Endodermal cell (in vitro differentiated cells): ENCODE results near the gene CHD2. TPM values are rescaled to one million over a fixed set of nuclear protein-coding genes. Genes with fewer than 3 reads are reported as not detected.
"Not testable (repeated sequence)": the region's sequence is repeated elsewhere in the genome, so short reads cannot be mapped to it uniquely, and the experiment has no call there.

ENCODE experiments used
- DNase-seq: peaks from one replicate; pipeline ENCODE4 v3.0.0-alpha.2; 2017
- H3K27ac ChIP-seq: 2 replicates; pipeline ENCODE4 v1.5.1; 2013; ENCODE audit warnings: mild to moderate bottlenecking, low read depth, low read length, moderate library complexity
- H3K27me3 ChIP-seq: 2 replicates; pipeline ENCODE4 v1.6.1; 2013; ENCODE audit warnings: mild to moderate bottlenecking, low read length, moderate library complexity; ENCODE audit not compliant: insufficient read depth, control insufficient read depth, poor library complexity, severe bottlenecking
- H3K36me3 ChIP-seq: 2 replicates; pipeline ENCODE4 v1.7.0; 2013; ENCODE audit warnings: mild to moderate bottlenecking, low read length, moderate library complexity; ENCODE audit not compliant: control insufficient read depth, insufficient read depth
- H3K4me1 ChIP-seq: one replicate; pipeline ENCODE4 v1.7.0; 2013; ENCODE audit warnings: low read length; ENCODE audit not compliant: control insufficient read depth, insufficient read depth
- H3K4me3 ChIP-seq: 2 replicates; pipeline ENCODE4 v1.5.1; 2013; ENCODE audit warnings: mild to moderate bottlenecking, low read length, moderate library complexity
- H3K9ac ChIP-seq: 2 replicates; pipeline ENCODE4 v1.6.1; 2013; ENCODE audit warnings: mild to moderate bottlenecking, low read length, moderate library complexity; ENCODE audit not compliant: poor library complexity, severe bottlenecking; ENCODE audit errors: extremely low read depth
- H3K9me3 ChIP-seq: 2 replicates; pipeline ENCODE4 v1.6.1; 2013; ENCODE audit warnings: mild to moderate bottlenecking, low read length, moderate library complexity; ENCODE audit not compliant: control insufficient read depth
- H3K27ac Mint-ChIP-seq: 2 replicates; pipeline ENCODE4 v1.8.0; 2020; ENCODE audit warnings: mixed read lengths
- H3K27me3 Mint-ChIP-seq: 2 replicates; pipeline ENCODE4 v1.8.0; 2021; ENCODE audit warnings: mild to moderate bottlenecking, mixed read lengths; ENCODE audit not compliant: insufficient read depth
- H3K36me3 Mint-ChIP-seq: 2 replicates; pipeline ENCODE4 v1.8.0; 2020; ENCODE audit warnings: low read depth, mixed read lengths
- H3K4me1 Mint-ChIP-seq: 2 replicates; pipeline ENCODE4 v1.8.0; 2020; ENCODE audit warnings: mixed read lengths
- H3K4me3 Mint-ChIP-seq: 2 replicates; pipeline ENCODE4 v1.8.0; 2020; ENCODE audit warnings: mild to moderate bottlenecking, moderate library complexity, mixed read lengths
- H3K9me3 Mint-ChIP-seq: 2 replicates; pipeline ENCODE4 v1.8.0; 2020; ENCODE audit warnings: mild to moderate bottlenecking, mixed read lengths
- WGBS, 2 experiments: methylation state at CpG; one replicate each; pipeline versions ENCODE4 v1.1.5 to v1.1.7; 2013; ENCODE audit warnings: missing lambda C conversion rate in 2 of 2, mixed read lengths in 1 of 2; ENCODE audit not compliant: insufficient coverage in 1 of 2, insufficient read length in 1 of 2; 5-methylcytosine and 5-hydroxymethylcytosine counted together
- total RNA-seq, 2 donors: library from RNA; stranded (reverse); fragmentation: NEBNext Ultra II Directional in 1 of 2; extraction: Animal tissue kit (Norgen Biotek cat#: 25700) in 1 of 2; gene quantifications; 2 replicates in 1 of 2; 3 replicates in 1 of 2; pipeline ENCODE4 v1.2.1, GENCODE V29; 2021
- TF ChIP-seq, protein P1 (sequence below): fragments of 200-600 bp; sonication (generic); conservative IDR thresholded peaks from 2 replicates; pipeline ENCODE4 v1.5.0; 2021; ENCODE audit warnings: antibody characterized with exemption, mild to moderate bottlenecking

The CHD2 gene
- total RNA-seq, 2 donors from 2014 or later = 116 to 127 TPM

DNA sequence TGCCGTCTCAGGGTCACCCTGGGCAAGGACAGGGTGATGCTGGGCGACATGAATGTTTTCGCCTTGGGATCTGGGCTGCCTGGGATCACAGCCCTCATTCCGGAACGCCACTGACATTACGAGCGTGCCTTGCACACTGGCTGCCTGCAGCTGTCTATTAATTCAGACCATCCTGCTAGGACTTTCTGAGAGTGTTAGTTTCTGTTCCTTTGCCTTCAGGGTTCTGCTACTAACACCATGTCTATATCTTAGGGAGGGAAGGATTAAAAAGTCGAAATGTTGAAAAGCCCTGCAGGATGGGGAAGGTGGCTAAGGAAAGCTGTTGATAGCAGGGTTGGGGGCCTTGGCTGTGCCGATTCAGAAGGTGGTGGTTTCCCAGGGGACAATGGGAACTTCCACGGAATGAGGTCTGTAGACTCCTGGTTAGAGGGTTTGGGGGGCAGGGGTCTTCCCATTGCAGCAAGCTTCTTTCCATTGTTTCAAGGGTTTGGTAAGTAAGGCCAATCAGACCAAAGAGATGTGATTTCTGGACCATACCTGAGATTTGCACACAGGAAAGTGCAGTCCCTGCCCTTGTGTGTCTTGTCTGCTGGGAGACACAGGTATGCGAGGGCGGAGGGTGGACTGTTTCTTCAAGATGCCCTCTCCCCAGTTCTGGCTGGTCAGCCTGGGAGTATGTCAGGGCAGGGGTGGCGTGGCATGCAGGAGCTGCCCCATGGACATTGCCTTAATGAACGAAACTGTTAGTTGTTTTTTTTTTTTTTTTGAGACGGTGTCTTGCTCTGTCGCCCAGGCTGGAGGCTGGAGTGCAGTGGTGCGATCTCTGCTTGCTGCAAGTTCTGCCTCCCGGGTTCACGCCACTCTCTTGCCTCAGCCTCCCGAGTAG lies 137.9 kb downstream of the CHD2 start:
- Mint-ChIP-seq H3K36me3 (peaks cover 16% of the 10 kb centered on the region), H3K27me3 (no peaks in the 10 kb centered on the region), H3K4me1 (peaks cover 3% of the 10 kb centered on the region), H3K9me3 (peaks cover 6% of the 10 kb centered on the region), H3K4me3 (no peak overlapping the region), H3K27ac (no peak overlapping the region)
- 90 to 92% methylated on average over 11 to 18 of the region's 20 CpGs for WGBS, 2 experiments
- Histone ChIP-seq H3K9me3 (no peaks in the 10 kb centered on the region), H3K36me3 (peaks cover 3% of the 10 kb centered on the region), H3K4me1 (no peaks in the 10 kb centered on the region), H3K4me3 (no peak overlapping the region), H3K9ac (no peak overlapping the region), H3K27ac (peak overlapping the region; percentile 88), H3K27me3 (no peaks in the 10 kb centered on the region)
- DNase-seq = no peak
- TF ChIP-seq, protein P1, sequence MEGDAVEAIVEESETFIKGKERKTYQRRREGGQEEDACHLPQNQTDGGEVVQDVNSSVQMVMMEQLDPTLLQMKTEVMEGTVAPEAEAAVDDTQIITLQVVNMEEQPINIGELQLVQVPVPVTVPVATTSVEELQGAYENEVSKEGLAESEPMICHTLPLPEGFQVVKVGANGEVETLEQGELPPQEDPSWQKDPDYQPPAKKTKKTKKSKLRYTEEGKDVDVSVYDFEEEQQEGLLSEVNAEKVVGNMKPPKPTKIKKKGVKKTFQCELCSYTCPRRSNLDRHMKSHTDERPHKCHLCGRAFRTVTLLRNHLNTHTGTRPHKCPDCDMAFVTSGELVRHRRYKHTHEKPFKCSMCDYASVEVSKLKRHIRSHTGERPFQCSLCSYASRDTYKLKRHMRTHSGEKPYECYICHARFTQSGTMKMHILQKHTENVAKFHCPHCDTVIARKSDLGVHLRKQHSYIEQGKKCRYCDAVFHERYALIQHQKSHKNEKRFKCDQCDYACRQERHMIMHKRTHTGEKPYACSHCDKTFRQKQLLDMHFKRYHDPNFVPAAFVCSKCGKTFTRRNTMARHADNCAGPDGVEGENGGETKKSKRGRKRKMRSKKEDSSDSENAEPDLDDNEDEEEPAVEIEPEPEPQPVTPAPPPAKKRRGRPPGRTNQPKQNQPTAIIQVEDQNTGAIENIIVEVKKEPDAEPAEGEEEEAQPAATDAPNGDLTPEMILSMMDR = no peak

DNA sequence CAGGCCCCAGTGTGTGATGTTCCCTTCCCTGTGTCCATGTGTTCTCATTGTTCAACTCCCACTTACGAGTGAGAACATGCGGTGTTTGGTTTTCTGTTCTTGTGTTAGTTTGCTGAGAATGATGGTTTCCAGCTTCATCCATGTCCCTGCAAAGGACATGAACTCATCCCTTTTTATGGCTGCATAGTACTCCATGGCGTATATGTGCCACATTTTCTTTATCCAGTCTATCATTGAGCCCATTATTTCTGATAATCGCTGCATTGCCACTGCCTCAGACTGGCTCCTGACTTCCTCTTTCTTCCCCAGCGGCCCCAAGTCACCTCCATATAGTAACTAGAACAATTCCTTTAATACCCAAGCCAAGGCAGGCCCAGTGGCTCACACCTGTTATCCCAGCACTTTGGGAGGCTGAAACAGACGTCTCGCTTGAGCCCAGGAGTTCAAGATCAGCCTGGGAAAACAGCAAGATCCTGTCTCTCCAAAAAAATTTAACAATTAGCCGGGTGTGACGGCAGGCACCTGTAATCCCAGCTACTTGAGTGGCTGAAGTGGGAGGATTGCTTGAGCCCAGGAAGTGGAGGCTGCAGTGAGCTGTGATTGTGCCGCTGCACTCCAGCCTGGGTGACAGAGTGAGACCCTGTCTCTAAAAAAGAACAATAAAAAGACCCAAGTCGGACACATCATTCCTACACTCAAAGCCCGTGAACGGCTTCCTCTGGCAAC lies 139.6 kb downstream of the CHD2 start:
- 94 to 96% methylated on average over 11 of the region's 13 CpGs for WGBS, 2 experiments
- H3K27me3 ChIP-seq, H3K4me1 ChIP-seq, H3K27ac Mint-ChIP-seq, H3K4me1 Mint-ChIP-seq, H3K36me3 ChIP-seq, H3K4me3 Mint-ChIP-seq, H3K4me3 ChIP-seq, H3K27me3 Mint-ChIP-seq, H3K9ac ChIP-seq, DNase-seq, H3K9me3 ChIP-seq, H3K9me3 Mint-ChIP-seq, H3K27ac ChIP-seq: not testable (repeated sequence)
- H3K36me3 Mint-ChIP-seq = peaks cover 30% of the 10 kb centered on the region

DNA sequence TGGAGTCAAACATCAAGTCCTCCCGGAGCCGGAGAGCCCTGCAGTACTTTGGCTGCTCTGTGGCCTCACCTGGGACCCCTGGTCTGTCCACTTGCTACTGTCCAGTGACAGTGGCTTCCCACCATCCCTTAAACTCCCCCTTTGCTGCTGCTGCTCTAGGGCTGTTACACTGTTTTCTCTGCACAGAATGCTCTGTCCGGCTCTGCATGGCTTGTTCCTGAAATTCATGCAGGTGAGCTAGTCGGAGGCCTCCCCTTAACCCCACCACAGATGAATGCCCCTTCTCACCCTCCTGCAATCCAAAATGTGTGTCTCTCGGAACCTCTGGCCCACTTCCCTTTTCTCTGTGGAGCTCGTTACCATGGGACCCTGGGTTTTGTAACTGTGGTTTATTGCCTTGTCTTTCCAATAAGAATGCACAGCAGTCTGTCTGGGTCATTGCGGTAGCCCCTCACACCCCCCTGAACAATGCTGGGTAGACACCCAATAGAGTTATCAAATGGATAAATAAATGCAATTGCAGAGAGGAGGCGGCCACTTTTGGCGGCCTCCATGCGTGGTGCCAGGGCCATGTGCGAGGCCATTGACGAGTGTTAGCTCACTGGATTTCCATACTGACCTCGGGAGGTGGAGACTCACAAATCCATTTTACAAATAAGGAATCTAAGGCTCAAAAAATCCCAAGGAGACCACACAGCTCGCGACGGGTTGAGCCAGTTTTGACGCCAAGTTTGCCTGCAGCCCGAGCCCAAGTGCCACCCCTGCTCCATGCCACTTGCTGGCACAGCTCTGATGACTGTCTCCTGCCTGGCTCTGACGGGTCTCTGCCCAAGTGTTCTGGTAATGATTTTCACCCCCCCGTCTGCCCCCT lies 140.4 kb downstream of the CHD2 start:
- no peak overlapping the region for H3K4me3 Mint-ChIP-seq
- peaks cover 37% of the 10 kb centered on the region for H3K36me3 Mint-ChIP-seq
- TF ChIP-seq, protein P1 = no peak
- no peak overlapping the region for H3K27ac Mint-ChIP-seq
- Histone ChIP-seq H3K36me3 (peaks cover 12% of the 10 kb centered on the region), H3K27me3 (no peaks in the 10 kb centered on the region), H3K4me1 (no peaks in the 10 kb centered on the region), H3K4me3 (no peak overlapping the region), H3K27ac (peak overlapping the region; percentile 44), H3K9me3 (no peaks in the 10 kb centered on the region), H3K9ac (no peak overlapping the region)
- DNase-seq = no peak
- no peaks in the 10 kb centered on the region for H3K27me3 Mint-ChIP-seq
- WGBS, 2 experiments = 95% methylated on average over 18 to 20 of the region's 20 CpGs
- peaks cover 3% of the 10 kb centered on the region for H3K4me1 Mint-ChIP-seq
- peaks cover 6% of the 10 kb centered on the region for H3K9me3 Mint-ChIP-seq
